Subcutaneous abdominal adipose tissue (tissue), 5 donors: ENCODE measurements around the gene PRR29.

Experiments used
- H3K27ac ChIP-seq: one replicate; pipeline ENCODE4 v1.7.0; 2013; ENCODE audit warnings: low read depth, mild to moderate bottlenecking, inconsistent platforms, low read length, moderate library complexity
- H3K27me3 ChIP-seq, 5 donors: one replicate each; pipeline ENCODE4 v1.7.0; 2013; ENCODE audit warnings: low read length in 5 of 5, inconsistent platforms in 1 of 5; ENCODE audit not compliant: control insufficient read depth in 5 of 5, insufficient read depth in 4 of 5
- H3K36me3 ChIP-seq, 5 donors: one replicate each; pipeline ENCODE4 v1.7.0; 2013; ENCODE audit warnings: low read length in 5 of 5; ENCODE audit not compliant: control insufficient read depth in 5 of 5, insufficient read depth in 5 of 5
- H3K4me1 ChIP-seq, 5 donors: one replicate each; pipeline ENCODE4 v1.7.0; 2013; ENCODE audit warnings: low read length in 5 of 5, mild to moderate bottlenecking in 3 of 5, moderate library complexity in 1 of 5; ENCODE audit not compliant: control insufficient read depth in 5 of 5, insufficient read depth in 5 of 5
- H3K4me3 ChIP-seq, 5 donors: one replicate each; pipeline ENCODE4 v1.7.0; 2013; ENCODE audit warnings: low read length in 5 of 5, low read depth in 1 of 5
- H3K9ac ChIP-seq, 5 donors: one replicate each; pipeline ENCODE4 v1.7.0; 2013; ENCODE audit warnings: low read length in 5 of 5, mild to moderate bottlenecking in 4 of 5, moderate library complexity in 3 of 5
- H3K9me3 ChIP-seq, 5 donors: one replicate each; pipeline ENCODE4 v1.7.0; 2013; ENCODE audit warnings: low read length in 5 of 5; ENCODE audit not compliant: control insufficient read depth in 5 of 5
- donor health status: healthy.
- donor health status: healthy.
- donor health status: healthy.
- donor health status: healthy.
- donor health status: healthy.

PRR29 gene

GRCh38 chr17:63993368-63993985 lies 4.7 kb upstream of the PRR29 start:
- H3K9ac ChIP-seq, result no peak overlapping the region
- H3K27ac ChIP-seq, result no peak overlapping the region
- H3K27me3 ChIP-seq, result peaks cover 0 to 23% (median 15%) of the 10 kb centered on the region in 5 donors
- H3K9me3 ChIP-seq, result no peaks in the 10 kb centered on the region
- no peak overlapping the region for H3K4me3 ChIP-seq
- no peaks in the 10 kb centered on the region for H3K36me3 ChIP-seq
- peaks cover 7 to 53% (median 19%) of the 10 kb centered on the region in 5 donors for H3K4me1 ChIP-seq

DNA sequence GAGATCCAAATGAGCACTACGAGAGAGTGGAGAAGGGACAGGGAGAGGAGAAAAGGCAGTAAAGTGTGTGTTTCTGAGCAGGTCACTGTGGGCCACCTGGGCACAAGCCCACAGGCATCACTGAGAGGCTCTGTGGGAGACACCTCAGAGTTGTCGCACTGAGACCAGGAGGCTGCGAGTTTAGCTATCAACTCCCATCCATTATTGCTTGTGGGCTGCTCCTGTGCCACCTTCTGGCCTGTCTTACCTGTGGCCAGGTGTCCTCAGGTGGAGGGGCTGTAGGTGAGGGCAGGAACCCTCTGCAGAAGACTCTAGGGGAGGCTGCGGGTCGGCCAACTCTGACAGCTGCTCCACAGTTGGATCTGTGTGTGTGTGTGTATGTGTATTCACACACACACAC lies 2.5 kb upstream of the PRR29 start:
- Histone ChIP-seq H3K9ac (no peak overlapping the region), H3K36me3 (no peaks in the 10 kb centered on the region), H3K27me3 (peaks cover 5 to 25% (median 17%) of the 10 kb centered on the region in 5 donors), H3K27ac (no peak overlapping the region), H3K4me1 (peaks cover 10 to 38% (median 20%) of the 10 kb centered on the region in 5 donors), H3K4me3 (no peak overlapping the region), H3K9me3 (no peaks in the 10 kb centered on the region)

GRCh38 chr17:63996430-63997182 lies 1.5 kb upstream of the PRR29 start:
- Histone ChIP-seq H3K4me1 (peaks cover 10 to 43% (median 25%) of the 10 kb centered on the region in 5 donors), H3K9ac (no peak overlapping the region), H3K36me3 (no peaks in the 10 kb centered on the region), H3K27me3 (peaks cover 5 to 23% (median 15%) of the 10 kb centered on the region in 5 donors), H3K9me3 (no peaks in the 10 kb centered on the region), H3K4me3 (no peak overlapping the region), H3K27ac (peak overlapping the region; percentile 50)

- peak overlapping the region; percentile 50 for H3K27ac ChIP-seq
- peaks cover 11 to 50% (median 33%) of the 10 kb centered on the region in 5 donors for H3K4me1 ChIP-seq
- peaks cover 0 to 4% (median 0%) of the 10 kb centered on the region in 5 donors for H3K36me3 ChIP-seq
- no peaks in the 10 kb centered on the region for H3K9me3 ChIP-seq
- peak overlapping the region in 2 of 5 donors; percentile 11 to 78 for H3K9ac ChIP-seq
- peak overlapping the region; percentile 23 to 75 (median 72) for H3K4me3 ChIP-seq
- H3K27me3 ChIP-seq, result peaks cover 5 to 20% (median 15%) of the 10 kb centered on the region in 5 donors
Measured at GRCh38 chr17:63997341-63998048, 656 bp upstream of the PRR29 start.

- no peaks in the 10 kb centered on the region for H3K9me3 ChIP-seq
- H3K4me3 ChIP-seq, result peak overlapping the region; percentile 11 to 75 (median 72)
- H3K27me3 ChIP-seq, result peaks cover 5 to 20% (median 15%) of the 10 kb centered on the region in 5 donors
- peaks cover 0 to 18% (median 8%) of the 10 kb centered on the region in 5 donors for H3K36me3 ChIP-seq
- H3K27ac ChIP-seq, result no peak overlapping the region
- H3K4me1 ChIP-seq, result peaks cover 11 to 57% (median 36%) of the 10 kb centered on the region in 5 donors
- peak overlapping the region in 1 of 5 donors; percentile 74 for H3K9ac ChIP-seq
Measured at GRCh38 chr17:63998721-63999679, 849 bp downstream of the PRR29 start.

- H3K9me3 ChIP-seq, result no peaks in the 10 kb centered on the region
- peaks cover 0 to 27% (median 15%) of the 10 kb centered on the region in 5 donors for H3K36me3 ChIP-seq
- no peak overlapping the region for H3K27ac ChIP-seq
- H3K4me1 ChIP-seq, result peaks cover 11 to 65% (median 36%) of the 10 kb centered on the region in 5 donors
- H3K27me3 ChIP-seq, result peaks cover 5 to 20% (median 15%) of the 10 kb centered on the region in 5 donors
- H3K4me3 ChIP-seq, result peak overlapping the region in 2 of 5 donors; percentile 11 to 21
- no peak overlapping the region for H3K9ac ChIP-seq
Measured at GRCh38 chr17:63999680-64000531, 1.8 kb downstream of the PRR29 start.

- H3K9me3 ChIP-seq, result no peaks in the 10 kb centered on the region
- H3K27me3 ChIP-seq, result peaks cover 5 to 20% (median 15%) of the 10 kb centered on the region in 5 donors
- H3K27ac ChIP-seq, result peak overlapping the region; percentile 72
- H3K36me3 ChIP-seq, result peaks cover 0 to 31% (median 16%) of the 10 kb centered on the region in 5 donors
- H3K9ac ChIP-seq, result no peak overlapping the region
- no peak overlapping the region for H3K4me3 ChIP-seq
- H3K4me1 ChIP-seq, result peaks cover 11 to 77% (median 47%) of the 10 kb centered on the region in 5 donors
Measured at GRCh38 chr17:64001091-64001579, 3.0 kb downstream of the PRR29 start.

GRCh38 chr17:64001763-64002529 lies 3.8 kb downstream of the PRR29 start:
- Histone ChIP-seq H3K9me3 (no peaks in the 10 kb centered on the region), H3K27me3 (peaks cover 5 to 20% (median 15%) of the 10 kb centered on the region in 5 donors), H3K36me3 (peaks cover 0 to 31% (median 16%) of the 10 kb centered on the region in 5 donors), H3K9ac (peak overlapping the region in 1 of 5 donors; percentile 23), H3K27ac (peak overlapping the region; percentile 72), H3K4me3 (no peak overlapping the region), H3K4me1 (peaks cover 15 to 83% (median 55%) of the 10 kb centered on the region in 5 donors)
